ENCODE measurements around the gene ATP10B. TPM values are rescaled to one million over a fixed set of nuclear protein-coding genes. Genes with fewer than 3 reads are reported as not detected.

The ATP10B gene
- polyA plus RNA-seq, 1 donor (not counting 4 experiments of a cell fraction or from before 2014, with no cell fraction given) = 0.25 TPM

GRCh38 chr5:160797020-160797419 lies 55.0 kb downstream of the ATP10B start:
- FAIRE-seq = no peak

GRCh38 chr5:160793530-160793899 lies 58.5 kb downstream of the ATP10B start:
- H3K27ac ChIP-seq (ENCODE audit: control insufficient read depth, insufficient read depth, low read length) = no peak overlapping the region
- DNase-seq (ENCODE audit: low read depth, low spot score) (no peak), FAIRE-seq (no peak)
- H3K4me1 ChIP-seq (ENCODE audit: control insufficient read depth, extremely low read depth, insufficient read depth, low read length) = no peaks in the 10 kb centered on the region
- no peaks in the 10 kb centered on the region for H3K9me3 ChIP-seq (ENCODE audit: control insufficient read depth, low read depth, low read length)
- H3K9ac ChIP-seq (ENCODE audit: control insufficient read depth, extremely low read depth, insufficient read depth, low read length) = no peak overlapping the region
- no peak overlapping the region for H2AFZ ChIP-seq (ENCODE audit: control insufficient read depth, low read length)
- no peak overlapping the region for H3K4me3 ChIP-seq (ENCODE audit: control insufficient read depth in 2 of 3, extremely low read depth in 1 of 3, insufficient read depth in 2 of 3, low read depth in 1 of 3, low read length in 3 of 3)
- H4K20me1 ChIP-seq (ENCODE audit: control insufficient read depth, extremely low read depth, insufficient read depth, low read length) = no peaks in the 10 kb centered on the region
- H3K27me3 ChIP-seq (ENCODE audit: control insufficient read depth, extremely low read depth, insufficient read depth, low read length) = no peaks in the 10 kb centered on the region
- H3K4me2 ChIP-seq (ENCODE audit: control insufficient read depth, extremely low read depth, insufficient read depth, low read depth, low read length) = no peak overlapping the region
- dilution Hi-C loops (cut with MboI; ENCODE audit: extremely low pct_ligation_motif_present, low sequenced_read_pairs) = no loop called here
- TF ChIP-seq CTCF (optimal IDR thresholded peaks at IDR 0.05 in 1 of 3, IDR thresholded peaks at IDR 0.05 in 1 of 3, conservative IDR thresholded peaks at IDR 0.05 in 1 of 3; ENCODE audit: extremely low read depth in 1 of 3, insufficient read depth in 2 of 3, low read length in 3 of 3) = no peak
- H3K9me1 ChIP-seq (ENCODE audit: control insufficient read depth, extremely low read depth, insufficient read depth, low read length) = no peaks in the 10 kb centered on the region
- no peaks in the 10 kb centered on the region for H3K79me2 ChIP-seq (ENCODE audit: control insufficient read depth, insufficient read depth, low read length)
- no peaks in the 10 kb centered on the region for H3K36me3 ChIP-seq (ENCODE audit: control insufficient read depth in 2 of 2, extremely low read depth in 1 of 2, insufficient read depth in 2 of 2, low read length in 2 of 2)

More at GRCh38 chr5:160797020-160797419, 55.0 kb downstream of the ATP10B start:
- Histone ChIP-seq H3K4me3 (ENCODE audit: control insufficient read depth in 2 of 3, extremely low read depth in 1 of 3, insufficient read depth in 2 of 3, low read depth in 1 of 3, low read length in 3 of 3) (no peak overlapping the region), H3K36me3 (ENCODE audit: control insufficient read depth in 2 of 2, extremely low read depth in 1 of 2, insufficient read depth in 2 of 2, low read length in 2 of 2) (no peaks in the 10 kb centered on the region), H3K9ac (ENCODE audit: control insufficient read depth, extremely low read depth, insufficient read depth, low read length) (no peak overlapping the region), H2AFZ (ENCODE audit: control insufficient read depth, low read length) (no peak overlapping the region), H3K27me3 (ENCODE audit: control insufficient read depth, extremely low read depth, insufficient read depth, low read length) (no peaks in the 10 kb centered on the region), H3K27ac (ENCODE audit: control insufficient read depth, insufficient read depth, low read length) (no peak overlapping the region), H3K4me1 (ENCODE audit: control insufficient read depth, extremely low read depth, insufficient read depth, low read length) (no peaks in the 10 kb centered on the region), H3K79me2 (ENCODE audit: control insufficient read depth, insufficient read depth, low read length) (no peaks in the 10 kb centered on the region), H3K4me2 (ENCODE audit: control insufficient read depth, extremely low read depth, insufficient read depth, low read depth, low read length) (no peak overlapping the region), H3K9me3 (ENCODE audit: control insufficient read depth, low read depth, low read length) (no peaks in the 10 kb centered on the region), H3K9me1 (ENCODE audit: control insufficient read depth, extremely low read depth, insufficient read depth, low read length) (no peaks in the 10 kb centered on the region), H4K20me1 (ENCODE audit: control insufficient read depth, extremely low read depth, insufficient read depth, low read length) (no peaks in the 10 kb centered on the region)
- dilution Hi-C loops (cut with MboI; ENCODE audit: extremely low pct_ligation_motif_present, low sequenced_read_pairs) = no loop called here
- TF ChIP-seq EZH2 (IDR thresholded peaks at IDR 0.05; ENCODE audit: low read length) = no peak
- TF ChIP-seq CTCF (optimal IDR thresholded peaks at IDR 0.05 in 1 of 3, IDR thresholded peaks at IDR 0.05 in 1 of 3, conservative IDR thresholded peaks at IDR 0.05 in 1 of 3; ENCODE audit: extremely low read depth in 1 of 3, insufficient read depth in 2 of 3, low read length in 3 of 3) = no peak
- DNase-seq (ENCODE audit: low read depth, low spot score) = no peak

Data from keratinocyte (primary cell).